ENCODE measurements around the gene SLC16A5. TPM values are rescaled to one million over a fixed set of nuclear protein-coding genes. Genes with fewer than 3 reads are reported as not detected.
"Not testable (repeated sequence)": the region's sequence is repeated elsewhere in the genome, so short reads cannot be mapped to it uniquely, and the experiment has no call there.

Gene SLC16A5, protein sequence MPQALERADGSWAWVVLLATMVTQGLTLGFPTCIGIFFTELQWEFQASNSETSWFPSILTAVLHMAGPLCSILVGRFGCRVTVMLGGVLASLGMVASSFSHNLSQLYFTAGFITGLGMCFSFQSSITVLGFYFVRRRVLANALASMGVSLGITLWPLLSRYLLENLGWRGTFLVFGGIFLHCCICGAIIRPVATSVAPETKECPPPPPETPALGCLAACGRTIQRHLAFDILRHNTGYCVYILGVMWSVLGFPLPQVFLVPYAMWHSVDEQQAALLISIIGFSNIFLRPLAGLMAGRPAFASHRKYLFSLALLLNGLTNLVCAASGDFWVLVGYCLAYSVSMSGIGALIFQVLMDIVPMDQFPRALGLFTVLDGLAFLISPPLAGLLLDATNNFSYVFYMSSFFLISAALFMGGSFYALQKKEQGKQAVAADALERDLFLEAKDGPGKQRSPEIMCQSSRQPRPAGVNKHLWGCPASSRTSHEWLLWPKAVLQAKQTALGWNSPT
- total RNA-seq, result 10 to 100 TPM in 1 of 4 donors, 1 to 10 TPM in 3; 4.6 to 27.9 (median 7.7) TPM

DNA sequence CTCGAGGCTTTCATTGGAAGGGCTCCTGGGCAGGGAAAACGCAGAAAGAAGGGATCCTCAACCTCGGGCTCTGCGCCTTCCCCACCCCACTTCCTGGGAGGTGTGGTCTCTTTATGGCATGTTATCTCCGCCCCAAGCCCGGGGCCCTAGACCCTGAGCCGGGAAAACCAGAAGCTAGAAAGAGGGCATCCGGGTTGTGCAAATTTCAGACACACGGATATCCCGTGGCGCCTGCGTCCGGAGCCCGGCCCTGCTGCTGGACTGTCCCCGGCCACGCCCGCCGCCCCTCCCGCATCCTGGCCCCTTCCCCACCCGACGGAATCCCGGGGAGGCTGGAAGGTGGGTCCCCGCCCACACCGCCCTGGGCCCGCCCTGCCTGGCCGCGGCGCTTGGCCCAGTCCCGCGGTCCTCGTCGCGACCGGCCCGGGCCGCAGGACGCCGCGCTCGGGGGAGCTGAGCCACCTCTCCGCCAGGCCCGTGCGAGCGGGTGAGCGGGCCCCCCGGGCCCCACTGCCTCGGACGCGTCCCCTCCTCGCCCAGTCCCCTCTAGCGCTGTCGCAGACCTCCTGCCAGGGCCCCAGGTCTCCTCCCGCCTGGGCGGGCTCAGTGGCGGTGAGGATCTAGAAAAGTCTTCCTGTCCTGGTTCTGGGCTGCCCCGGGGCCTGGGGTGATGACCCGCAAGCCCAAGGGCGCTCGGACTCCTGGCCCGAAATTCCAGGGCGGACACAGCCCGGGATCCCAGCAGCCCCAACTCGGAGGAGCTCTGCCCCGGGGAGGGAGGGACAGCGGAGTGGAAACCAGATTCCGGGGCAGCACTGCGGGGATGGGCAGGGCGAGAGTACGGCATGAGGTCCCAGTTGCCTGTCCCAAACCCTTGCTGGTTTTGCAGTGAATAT lies at the start of gene SLC16A5:
SLC16A5 (plus strand) TSS at position 397 of the 896 bp plus-strand sequence. CDS start 5,683 bp downstream, outside the sequence.
- Histone ChIP-seq H3K4me3 (peak within 1 kb of the TSS; percentile 41 to 66 (median 52)), H3K4me1 (peaks cover 0 to 63% (median 33%) of the 10 kb centered on the region in 4 donors), H3K36me3 (no peaks in the 10 kb centered on the region), H3K9me3 (no peaks in the 10 kb centered on the region), H3K27me3 (no peaks in the 10 kb centered on the region), H3K27ac (peak within 1 kb of the TSS; percentile 39 to 89 (median 84))
- peak; percentile 62 to 65 for DNase-seq (ENCODE audit: low spot score in 2 of 2)
- TF ChIP-seq POLR2A (IDR thresholded peaks at IDR 0.05) (peak; percentile 8 to 20), EP300 (IDR thresholded peaks at IDR 0.05) (peak in 1 of 2 donors; percentile 73)
- TF ChIP-seq, protein P1, sequence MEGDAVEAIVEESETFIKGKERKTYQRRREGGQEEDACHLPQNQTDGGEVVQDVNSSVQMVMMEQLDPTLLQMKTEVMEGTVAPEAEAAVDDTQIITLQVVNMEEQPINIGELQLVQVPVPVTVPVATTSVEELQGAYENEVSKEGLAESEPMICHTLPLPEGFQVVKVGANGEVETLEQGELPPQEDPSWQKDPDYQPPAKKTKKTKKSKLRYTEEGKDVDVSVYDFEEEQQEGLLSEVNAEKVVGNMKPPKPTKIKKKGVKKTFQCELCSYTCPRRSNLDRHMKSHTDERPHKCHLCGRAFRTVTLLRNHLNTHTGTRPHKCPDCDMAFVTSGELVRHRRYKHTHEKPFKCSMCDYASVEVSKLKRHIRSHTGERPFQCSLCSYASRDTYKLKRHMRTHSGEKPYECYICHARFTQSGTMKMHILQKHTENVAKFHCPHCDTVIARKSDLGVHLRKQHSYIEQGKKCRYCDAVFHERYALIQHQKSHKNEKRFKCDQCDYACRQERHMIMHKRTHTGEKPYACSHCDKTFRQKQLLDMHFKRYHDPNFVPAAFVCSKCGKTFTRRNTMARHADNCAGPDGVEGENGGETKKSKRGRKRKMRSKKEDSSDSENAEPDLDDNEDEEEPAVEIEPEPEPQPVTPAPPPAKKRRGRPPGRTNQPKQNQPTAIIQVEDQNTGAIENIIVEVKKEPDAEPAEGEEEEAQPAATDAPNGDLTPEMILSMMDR (IDR thresholded peaks at IDR 0.05), result no peak
- 10 to 12% methylated on average over 22 to 34 of the region's 69 CpGs for WGBS, 2 donors

DNA sequence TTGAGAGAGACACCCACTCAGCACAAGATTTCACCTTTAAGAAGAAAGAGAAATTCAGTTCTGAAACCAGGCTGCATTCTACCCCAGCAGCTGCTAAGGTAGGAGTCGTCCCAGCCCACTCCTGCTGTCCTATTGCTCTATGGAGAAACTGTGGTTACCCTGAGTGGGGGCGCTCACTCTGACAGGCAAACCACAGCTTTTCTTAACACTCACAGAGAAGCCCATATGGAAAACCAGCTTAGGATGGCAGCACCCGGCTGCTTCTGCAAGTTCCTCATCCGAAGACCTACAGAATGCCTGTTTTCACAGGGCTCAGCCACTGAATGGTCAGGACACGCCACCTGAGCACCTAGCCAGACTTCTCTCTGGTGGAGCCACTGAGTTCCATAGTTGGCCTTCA lies 48.5 kb upstream of the SLC16A5 start:
- H3K27ac ChIP-seq, result no peak overlapping the region
- H3K4me1 ChIP-seq, result peaks cover 0 to 13% (median 4%) of the 10 kb centered on the region in 4 donors
- WGBS, 2 donors, result 76 to 95% methylated on average over 5 of the region's 5 CpGs
- no peak for DNase-seq (ENCODE audit: low spot score in 2 of 2)
- no peaks in the 10 kb centered on the region for H3K27me3 ChIP-seq
- TF ChIP-seq POLR2A (IDR thresholded peaks at IDR 0.05), result no peak
- no peaks in the 10 kb centered on the region for H3K9me3 ChIP-seq
- H3K4me3 ChIP-seq, result no peak overlapping the region
- peaks cover 2 to 49% (median 8%) of the 10 kb centered on the region in 3 donors for H3K36me3 ChIP-seq

DNA sequence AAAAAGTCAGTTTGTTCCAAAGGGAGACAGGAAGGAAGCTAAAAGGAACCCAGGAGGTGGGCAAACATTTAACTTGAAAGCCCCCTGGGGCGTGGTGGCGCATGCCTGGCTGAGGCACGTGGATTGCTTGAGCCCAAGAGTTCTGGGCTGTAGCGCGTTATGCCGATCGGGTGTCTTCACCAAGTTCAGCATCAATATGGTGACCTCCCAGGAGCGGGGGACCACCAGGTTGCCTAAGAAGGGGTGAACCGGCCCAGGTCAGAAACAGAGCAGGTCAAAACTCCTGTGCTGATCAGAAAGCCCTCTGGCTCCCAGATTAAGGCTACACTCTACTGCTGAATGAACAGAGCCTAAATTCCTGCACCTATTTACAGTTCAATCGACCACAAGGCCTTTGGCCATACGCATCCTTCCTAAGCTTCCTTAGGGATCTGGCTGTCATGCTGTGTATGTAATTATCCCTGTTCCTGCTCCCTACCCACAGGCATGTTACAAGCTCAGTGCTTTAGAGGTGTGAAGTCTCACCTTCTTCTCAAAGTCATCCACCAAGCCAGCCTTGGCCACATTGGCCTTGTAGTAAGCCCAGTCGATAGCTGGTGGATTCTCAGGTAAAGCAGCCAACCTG lies 46.0 kb upstream of the SLC16A5 start:
- no peak for TF ChIP-seq POLR2A (IDR thresholded peaks at IDR 0.05)
- peaks cover 2 to 49% (median 8%) of the 10 kb centered on the region in 3 donors for H3K36me3 ChIP-seq
- no peak overlapping the region for H3K27ac ChIP-seq
- no peak overlapping the region for H3K4me3 ChIP-seq
- WGBS, 2 donors, result 85 to 92% methylated on average over 11 of the region's 12 CpGs
- peaks cover 0 to 13% (median 6%) of the 10 kb centered on the region in 4 donors for H3K4me1 ChIP-seq
- DNase-seq (ENCODE audit: low spot score in 2 of 2), result no peak
- no peaks in the 10 kb centered on the region for H3K27me3 ChIP-seq
- H3K9me3 ChIP-seq, result no peaks in the 10 kb centered on the region

DNA sequence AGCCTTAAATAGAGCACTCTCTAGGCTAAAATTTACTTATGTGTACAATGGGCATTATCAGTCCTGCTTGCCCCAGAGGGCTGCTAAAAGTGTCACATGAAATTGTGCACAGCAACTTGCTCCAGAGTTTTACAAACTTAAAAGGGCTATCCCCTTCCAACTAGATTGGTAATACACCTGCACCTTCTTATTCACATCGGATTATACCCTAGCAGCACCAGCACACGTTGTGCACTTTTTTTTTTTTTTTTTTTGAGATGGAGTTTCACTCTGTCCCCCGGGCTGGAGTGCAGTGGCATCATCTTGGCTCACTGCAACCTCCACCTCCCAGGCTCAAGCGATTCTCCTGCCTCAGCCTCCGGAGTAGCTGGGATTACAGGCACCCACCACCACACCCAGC lies 44.0 kb upstream of the SLC16A5 start:
- H3K27me3 ChIP-seq; H3K9me3 ChIP-seq; DNase-seq (ENCODE audit: low spot score in 2 of 2); H3K4me3 ChIP-seq; H3K27ac ChIP-seq: not testable (repeated sequence)
- H3K4me1 ChIP-seq, result peaks cover 0 to 27% (median 15%) of the 10 kb centered on the region in 4 donors
- H3K36me3 ChIP-seq, result peaks cover 2 to 36% (median 2%) of the 10 kb centered on the region in 3 donors
- 63 to 66% methylated on average over 5 of the region's 5 CpGs for WGBS, 2 donors

DNA sequence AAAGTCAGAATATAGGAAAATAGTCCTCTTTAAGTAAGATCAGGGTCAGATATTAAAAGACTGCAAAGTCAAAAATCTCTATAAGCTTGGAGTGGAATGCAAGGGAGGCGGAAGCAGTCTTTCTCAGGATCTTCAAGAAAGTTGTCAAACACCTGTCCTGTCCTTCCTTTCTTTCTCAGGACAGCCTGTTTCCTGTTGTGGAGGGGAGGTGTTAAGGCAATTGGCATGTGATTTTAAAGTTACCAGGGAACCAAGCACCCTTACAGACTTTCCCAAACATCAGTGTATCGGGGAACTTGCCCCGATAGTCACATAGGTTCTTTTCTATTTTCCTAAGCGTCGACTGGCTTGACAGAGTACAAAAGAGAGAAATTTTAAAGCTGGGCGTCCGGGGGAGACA lies 43.0 kb upstream of the SLC16A5 start:
- H3K4me1 ChIP-seq, result peaks cover 0 to 36% (median 21%) of the 10 kb centered on the region in 4 donors
- 68 to 69% methylated on average over 7 of the region's 7 CpGs for WGBS, 2 donors
- no peaks in the 10 kb centered on the region for H3K9me3 ChIP-seq
- DNase-seq (ENCODE audit: low spot score in 2 of 2), result no peak
- H3K27ac ChIP-seq, result no peak overlapping the region
- H3K27me3 ChIP-seq, result no peaks in the 10 kb centered on the region
- H3K4me3 ChIP-seq, result no peak overlapping the region
- TF ChIP-seq POLR2A (IDR thresholded peaks at IDR 0.05), result no peak
- TF ChIP-seq, protein P1 (IDR thresholded peaks at IDR 0.05), result no peak
- TF ChIP-seq EP300 (IDR thresholded peaks at IDR 0.05), result no peak
- peaks cover 0 to 27% (median 2%) of the 10 kb centered on the region in 3 donors for H3K36me3 ChIP-seq

DNA sequence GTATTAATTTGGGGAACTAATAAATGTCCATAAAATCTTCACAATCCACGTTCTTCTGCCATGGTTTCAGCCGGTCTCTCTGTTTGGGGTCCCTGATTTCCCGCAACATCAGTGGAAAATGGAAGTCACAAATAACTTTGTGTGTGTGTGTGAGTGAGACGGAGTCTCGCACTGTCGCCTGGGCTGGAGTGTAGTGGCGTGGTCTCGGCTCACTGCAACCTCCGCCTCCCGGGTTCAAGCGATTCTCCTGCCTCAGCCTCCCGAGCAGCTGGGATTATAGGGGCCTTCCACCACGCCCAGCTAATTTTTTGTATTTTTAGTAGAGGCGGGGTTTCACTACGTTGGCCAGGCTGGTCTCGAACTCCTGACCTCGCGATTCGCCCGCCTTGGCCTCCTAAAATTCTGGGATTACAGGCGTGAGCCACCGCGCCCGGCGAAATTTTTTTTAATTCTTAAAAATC lies 41.8 kb upstream of the SLC16A5 start:
- peaks cover 0 to 25% (median 2%) of the 10 kb centered on the region in 3 donors for H3K36me3 ChIP-seq
- H3K9me3 ChIP-seq; H3K27me3 ChIP-seq; DNase-seq (ENCODE audit: low spot score in 2 of 2): not testable (repeated sequence)
- peak overlapping the region; percentile 90 to 98 (median 92) for H3K27ac ChIP-seq
- H3K4me3 ChIP-seq, result peak overlapping the region; percentile 60 to 98 (median 78)
- 11 to 15% methylated on average over 25 of the region's 25 CpGs for WGBS, 2 donors
- peaks cover 0 to 37% (median 21%) of the 10 kb centered on the region in 4 donors for H3K4me1 ChIP-seq
